Neuronal stem cell (in vitro differentiated cells): ENCODE measurements around the gene SALL2.
A peak's percentile ranks its signal among the peaks of the same experiment; 100 is the strongest.

ENCODE experiments used
- DNase-seq: peaks from one replicate; pipeline ENCODE4 v3.0.0-alpha.2; 2013; ENCODE audit warnings: low spot score
- H2AFZ ChIP-seq: one replicate; pipeline ENCODE4 v1.6.1; 2013; ENCODE audit warnings: mild to moderate bottlenecking, low read length, inconsistent platforms
- H2AK5ac ChIP-seq: 2 replicates; pipeline ENCODE4 v1.6.1; 2013; ENCODE audit warnings: low read depth, mild to moderate bottlenecking, inconsistent platforms, low read length, moderate library complexity, mixed read lengths
- H2BK120ac ChIP-seq: 2 replicates; pipeline ENCODE4 v1.6.1; 2013; ENCODE audit warnings: low read depth, mild to moderate bottlenecking, inconsistent platforms, low read length, moderate library complexity, mixed read lengths
- H2BK12ac ChIP-seq: one replicate; pipeline ENCODE4 v1.6.1; 2013; ENCODE audit warnings: low read length, inconsistent platforms
- H2BK15ac ChIP-seq: 2 replicates; pipeline ENCODE4 v1.6.1; 2013; ENCODE audit warnings: mild to moderate bottlenecking, low read length, inconsistent platforms, mixed read lengths
- H2BK5ac ChIP-seq: one replicate; pipeline ENCODE4 v1.6.1; 2013; ENCODE audit warnings: inconsistent platforms, mild to moderate bottlenecking, low read length, moderate library complexity
- H3K14ac ChIP-seq: one replicate; pipeline ENCODE4 v1.6.1; 2013; ENCODE audit warnings: low read length, inconsistent platforms
- H3K18ac ChIP-seq: 2 replicates; pipeline ENCODE4 v1.6.1; 2013; ENCODE audit warnings: low read length, inconsistent platforms
- H3K23ac ChIP-seq: 2 replicates; pipeline ENCODE4 v1.6.1; 2013; ENCODE audit warnings: low read depth, mild to moderate bottlenecking, mixed read lengths, low read length, inconsistent platforms; ENCODE audit not compliant: poor library complexity
- H3K27ac ChIP-seq: replicated peaks from 3 replicates; pipeline ENCODE4 v1.5.1; 2013; ENCODE audit warnings: low read length, inconsistent platforms
- H3K27me3 ChIP-seq, 3 experiments: 2 replicates each; pipeline ENCODE4 v1.6.1; 2013; ENCODE audit warnings: low read length in 3 of 3, mild to moderate bottlenecking in 2 of 3, inconsistent platforms in 1 of 3, low read depth in 1 of 3, mixed read lengths in 1 of 3, moderate library complexity in 1 of 3; ENCODE audit not compliant: control insufficient read depth in 3 of 3, insufficient read depth in 3 of 3
- H3K36me3 ChIP-seq, 2 donors: replicated peaks in 1 of 2; 2 replicates each; pipeline ENCODE4 v1.6.1; 2013; ENCODE audit warnings: low read length in 2 of 2; ENCODE audit not compliant: control insufficient read depth in 2 of 2, insufficient read depth in 2 of 2
- H3K4ac ChIP-seq: 2 replicates; pipeline ENCODE4 v1.6.1; 2013; ENCODE audit warnings: inconsistent platforms, mild to moderate bottlenecking, low read length, moderate library complexity
- H3K4me1 ChIP-seq, 2 donors: 1 replicate in 1 of 2; 2 replicates in 1 of 2; pipeline ENCODE4 v1.6.1; 2013; ENCODE audit warnings: low read length in 2 of 2, low read depth in 1 of 2; ENCODE audit not compliant: control insufficient read depth in 2 of 2, insufficient read depth in 1 of 2
- H3K4me2 ChIP-seq: one replicate; pipeline ENCODE4 v1.6.1; 2013; ENCODE audit warnings: mild to moderate bottlenecking, low read length, inconsistent platforms; ENCODE audit not compliant: insufficient read depth, poor library complexity, severe bottlenecking
- H3K4me3 ChIP-seq, 2 donors: 2 replicates each; pipeline ENCODE4 v1.5.1; 2013; ENCODE audit warnings: low read length in 2 of 2, mild to moderate bottlenecking in 2 of 2, inconsistent platforms in 1 of 2, moderate library complexity in 1 of 2
- H3K79me1 ChIP-seq: one replicate; pipeline ENCODE4 v1.6.1; 2013; ENCODE audit warnings: low read depth, mild to moderate bottlenecking, inconsistent platforms, low read length, moderate library complexity
- H3K9ac ChIP-seq: one replicate; pipeline ENCODE4 v1.6.1; 2013; ENCODE audit warnings: mild to moderate bottlenecking, low read depth, low read length, inconsistent platforms; ENCODE audit not compliant: poor library complexity
- H3K9me3 ChIP-seq, 2 donors: replicated peaks in 1 of 2; 2 replicates each; pipeline versions ENCODE3 to v1.6.1; 2013; ENCODE audit warnings: low read length in 2 of 2, mild to moderate bottlenecking in 2 of 2, inconsistent platforms in 1 of 2, low read depth in 1 of 2, mixed read lengths in 1 of 2, moderate library complexity in 1 of 2; ENCODE audit not compliant: control insufficient read depth in 2 of 2, insufficient read depth in 1 of 2
- H4K8ac ChIP-seq: one replicate; pipeline ENCODE4 v1.6.1; 2013; ENCODE audit warnings: low read depth, mild to moderate bottlenecking, inconsistent platforms, low read length, moderate library complexity
- H4K91ac ChIP-seq: one replicate; pipeline ENCODE4 v1.6.1; 2013; ENCODE audit warnings: low read length, low read depth, mild to moderate bottlenecking, inconsistent platforms; ENCODE audit not compliant: poor library complexity
- WGBS, 2 donors: extraction: QIAGEN DNeasy Blood & Tissue Kit; methylation state at CpG; one replicate each; pipeline ENCODE4 v1.1.7; 2013; ENCODE audit warnings: missing lambda C conversion rate in 2 of 2, mixed read lengths in 1 of 2; ENCODE audit not compliant: insufficient read length in 2 of 2, insufficient replicate concordance in 1 of 2; ENCODE audit errors: extremely low coverage in 2 of 2; 5-methylcytosine and 5-hydroxymethylcytosine counted together

SALL2 gene

DNA sequence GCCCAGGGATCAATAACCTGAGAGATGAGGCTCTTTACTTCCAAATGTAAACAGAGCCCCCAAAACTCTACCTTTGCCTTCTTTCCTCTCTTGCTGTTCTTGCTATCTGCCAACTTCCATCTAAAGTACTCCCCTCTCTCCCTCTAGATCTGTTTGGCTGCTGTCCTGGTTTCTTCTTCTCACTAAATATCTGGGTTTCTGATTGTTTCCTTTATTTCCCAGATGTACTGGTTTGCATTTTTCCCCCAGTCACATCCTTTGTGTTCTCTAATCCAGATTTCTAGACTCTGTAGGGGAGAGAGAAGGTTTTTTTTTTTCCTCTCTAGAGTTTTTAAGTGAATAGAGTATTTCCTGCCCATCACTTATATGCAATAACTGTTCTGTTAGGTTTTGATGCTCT, 7.1 kb upstream of the SALL2 start:
- H3K4me1 ChIP-seq = peaks cover 19 to 35% of the 10 kb centered on the region in 2 donors

DNA sequence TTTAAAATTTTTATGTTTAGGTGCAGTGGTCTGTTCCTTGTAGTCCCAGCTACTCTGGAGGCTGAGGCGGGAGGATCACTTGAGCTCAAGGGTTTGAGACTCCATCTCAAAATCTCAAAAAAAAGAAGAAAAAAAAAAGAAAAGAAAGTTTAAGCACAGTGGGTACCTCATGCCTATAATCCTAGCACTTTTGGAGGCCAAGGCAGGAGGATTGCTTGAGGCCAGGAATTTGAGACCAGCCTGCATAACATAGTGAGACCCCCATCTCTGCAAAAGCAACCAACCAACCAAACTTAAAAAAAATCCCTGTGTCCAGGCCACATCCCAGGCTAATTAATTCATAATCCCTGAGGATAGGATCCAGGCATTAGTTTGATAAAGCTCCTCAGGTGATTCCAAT, 3.4 kb upstream of the SALL2 start:
- peak overlapping the region; percentile 80 for H3K27ac ChIP-seq
- H2BK120ac ChIP-seq = no peak overlapping the region
- H3K23ac ChIP-seq = no peak overlapping the region

More for the DNA sequence above, 7.1 kb upstream of the SALL2 start:
- DNase-seq = no peak
- Histone ChIP-seq H3K4ac (no peak overlapping the region), H3K79me1 (no peaks in the 10 kb centered on the region), H4K8ac (no peak overlapping the region), H4K91ac (no peak overlapping the region), H3K36me3 (peaks cover 0 to 39% of the 10 kb centered on the region in 2 donors), H3K27me3 (no peaks in the 10 kb centered on the region), H2BK15ac (no peak overlapping the region), H3K4me2 (peak overlapping the region; percentile 65), H2BK12ac (no peak overlapping the region), H3K4me3 (peak overlapping the region in 1 of 2 donors; percentile 44), H2AK5ac (no peak overlapping the region), H2AFZ (no peak overlapping the region), H3K9ac (no peak overlapping the region), H3K9me3 (no peaks in the 10 kb centered on the region), H3K18ac (no peak overlapping the region), H2BK5ac (no peak overlapping the region), H3K14ac (no peak overlapping the region), H2BK120ac (no peak overlapping the region), H3K23ac (no peak overlapping the region), H3K27ac (peak overlapping the region; percentile 78)

DNA sequence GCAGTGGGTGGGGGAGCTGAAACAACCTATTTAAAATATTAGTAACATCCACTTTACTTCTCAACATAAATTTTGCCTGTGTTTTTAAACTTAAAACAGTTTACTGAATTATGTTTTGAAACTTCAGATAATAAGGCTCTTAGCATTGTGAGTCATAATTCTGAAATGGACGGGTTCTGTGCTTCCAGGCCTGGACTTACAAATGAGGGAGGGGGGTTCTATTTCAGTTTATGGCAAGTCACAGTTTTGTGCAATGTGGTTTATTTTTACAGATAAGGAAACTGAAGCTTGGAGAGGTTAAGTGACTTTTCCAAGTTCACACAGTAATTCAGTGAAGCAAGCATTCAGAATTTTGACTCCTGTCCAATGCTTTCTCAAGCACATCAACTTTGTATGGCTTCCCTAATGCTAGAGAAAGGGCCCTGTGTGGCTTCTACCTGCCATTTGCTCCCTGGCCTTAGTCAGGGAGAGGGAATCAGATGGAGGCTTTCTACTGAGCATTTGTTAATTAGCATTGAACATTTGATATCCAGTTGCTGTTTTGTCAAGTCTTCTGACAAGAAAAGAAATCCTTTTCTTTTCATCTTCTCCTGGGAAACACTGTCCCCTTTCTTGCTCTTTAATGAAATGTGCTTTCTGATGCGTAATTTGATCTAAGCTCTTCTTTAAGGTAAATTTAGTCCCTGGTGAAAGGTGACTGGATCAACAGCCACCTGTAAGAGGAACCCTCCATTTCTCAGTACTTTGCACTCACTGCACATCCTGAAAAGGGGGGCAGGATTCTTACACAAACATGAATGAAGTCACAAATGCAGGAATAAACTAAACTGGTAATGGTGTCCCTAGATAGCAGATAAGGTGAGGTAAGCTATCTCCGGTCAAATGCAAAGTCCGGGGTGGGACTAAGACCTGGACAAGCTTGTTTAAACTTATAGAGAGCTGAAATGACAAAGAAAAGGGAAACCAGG, 2.5 kb upstream of the SALL2 start:
- Histone ChIP-seq H3K36me3 (peaks cover 17 to 64% of the 10 kb centered on the region in 2 donors), H2AK5ac (no peak overlapping the region), H3K23ac (no peak overlapping the region), H4K8ac (no peak overlapping the region), H3K4me1 (peaks cover 30 to 37% of the 10 kb centered on the region in 2 donors), H3K27me3 (no peaks in the 10 kb centered on the region), H3K9ac (no peak overlapping the region), H3K4me3 (no peak overlapping the region), H2AFZ (no peak overlapping the region), H2BK5ac (no peak overlapping the region), H3K18ac (no peak overlapping the region), H2BK120ac (no peak overlapping the region), H3K4ac (no peak overlapping the region), H3K9me3 (no peaks in the 10 kb centered on the region), H3K14ac (no peak overlapping the region), H4K91ac (no peak overlapping the region), H2BK12ac (no peak overlapping the region), H3K27ac (peak overlapping the region; percentile 80), H2BK15ac (no peak overlapping the region), H3K4me2 (no peak overlapping the region), H3K79me1 (no peaks in the 10 kb centered on the region)
- DNase-seq = no peak
- no CpG with 5 or more reads among the region's 4 CpGs for WGBS, 2 donors

More for the DNA sequence above, 3.4 kb upstream of the SALL2 start:
- Histone ChIP-seq H2BK15ac (no peak overlapping the region), H3K18ac (no peak overlapping the region), H3K9me3 (no peaks in the 10 kb centered on the region), H3K9ac (no peak overlapping the region), H3K4me3 (no peak overlapping the region), H3K4me2 (no peak overlapping the region), H4K8ac (no peak overlapping the region), H3K4me1 (peaks cover 22 to 39% of the 10 kb centered on the region in 2 donors), H4K91ac (no peak overlapping the region), H2BK12ac (no peak overlapping the region), H2AK5ac (no peak overlapping the region), H2AFZ (no peak overlapping the region), H3K14ac (no peak overlapping the region), H3K27me3 (no peaks in the 10 kb centered on the region), H2BK5ac (no peak overlapping the region), H3K36me3 (peaks cover 8 to 56% of the 10 kb centered on the region in 2 donors), H3K4ac (no peak overlapping the region), H3K79me1 (no peaks in the 10 kb centered on the region)
- no peak for DNase-seq
- no CpG with 5 or more reads among the region's 1 CpG for WGBS, 2 donors

DNA sequence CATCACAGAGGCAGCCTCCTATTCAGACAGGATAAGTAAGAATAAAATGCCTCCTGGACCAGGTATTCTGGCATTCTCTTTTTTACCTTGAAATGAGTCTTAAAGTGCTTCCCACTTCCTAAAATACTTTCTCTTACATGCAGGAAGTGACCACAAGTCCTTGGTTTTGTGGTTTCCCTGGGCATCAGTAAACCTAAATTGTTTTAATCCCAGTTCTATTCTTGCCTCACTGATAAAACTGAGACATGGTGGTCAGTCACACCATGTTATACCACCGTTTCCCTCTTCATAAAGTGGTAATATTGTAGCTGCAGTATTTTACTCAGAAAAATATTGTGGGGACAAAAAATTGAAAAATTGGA, 1.2 kb upstream of the SALL2 start:
- H3K4me1 ChIP-seq = peaks cover 29 to 43% of the 10 kb centered on the region in 2 donors
- no peak overlapping the region for H3K4ac ChIP-seq
- H2BK15ac ChIP-seq = no peak overlapping the region
- no peak overlapping the region for H3K14ac ChIP-seq
- peaks cover 2 to 4% of the 10 kb centered on the region in 2 donors for H3K9me3 ChIP-seq
- H3K27me3 ChIP-seq = no peaks in the 10 kb centered on the region
- H3K9ac ChIP-seq = no peak overlapping the region
- H3K36me3 ChIP-seq = peaks cover 30 to 72% of the 10 kb centered on the region in 2 donors
- H4K91ac ChIP-seq = no peak overlapping the region
- peak overlapping the region in 1 of 2 donors; percentile 88 for H3K4me3 ChIP-seq
- H3K79me1 ChIP-seq = peaks cover 6% of the 10 kb centered on the region
- no peak overlapping the region for H2BK12ac ChIP-seq
- no peak overlapping the region for H2AK5ac ChIP-seq
- no peak overlapping the region for H2AFZ ChIP-seq
- WGBS, 2 donors = no CpG with 5 or more reads among the region's 1 CpG
- H3K23ac ChIP-seq = no peak overlapping the region
- peak overlapping the region; percentile 97 for H3K27ac ChIP-seq
- H2BK120ac ChIP-seq = no peak overlapping the region
- no peak overlapping the region for H3K18ac ChIP-seq
- no peak overlapping the region for H4K8ac ChIP-seq
- no peak overlapping the region for H2BK5ac ChIP-seq
- no peak for DNase-seq
- H3K4me2 ChIP-seq = peak overlapping the region; percentile 54
